Thyroid gland (tissue), 4 donors: ENCODE measurements around the gene TRUB2.

Source experiments
- POLR2A ChIP-seq, 2 donors: fragments of 450-650 bp; IDR thresholded peaks; one replicate each; pipeline ENCODE4 v1.6.1; 2017; ENCODE audit warnings: antibody characterized with exemption in 2 of 2, mild to moderate bottlenecking in 2 of 2, moderate library complexity in 1 of 2
- TF ChIP-seq, protein P1 (sequence below), 6 experiments: fragments of 200-600 bp in 3 of 6; fragments of 450-650 bp in 3 of 6; sonication (generic) in 3 of 6; IDR thresholded peaks; one replicate each; pipeline ENCODE4 v1.5.1; 2016 to 2019; ENCODE audit warnings: antibody characterized with exemption in 6 of 6, mild to moderate bottlenecking in 2 of 6, inconsistent platforms in 1 of 6, moderate library complexity in 1 of 6

GRCh38 chr9:128310461-128310860 is 11.8 kb downstream of the TRUB2 start:
- no peak for TF ChIP-seq POLR2A (IDR thresholded peaks at IDR 0.05)
- TF ChIP-seq, protein P1, sequence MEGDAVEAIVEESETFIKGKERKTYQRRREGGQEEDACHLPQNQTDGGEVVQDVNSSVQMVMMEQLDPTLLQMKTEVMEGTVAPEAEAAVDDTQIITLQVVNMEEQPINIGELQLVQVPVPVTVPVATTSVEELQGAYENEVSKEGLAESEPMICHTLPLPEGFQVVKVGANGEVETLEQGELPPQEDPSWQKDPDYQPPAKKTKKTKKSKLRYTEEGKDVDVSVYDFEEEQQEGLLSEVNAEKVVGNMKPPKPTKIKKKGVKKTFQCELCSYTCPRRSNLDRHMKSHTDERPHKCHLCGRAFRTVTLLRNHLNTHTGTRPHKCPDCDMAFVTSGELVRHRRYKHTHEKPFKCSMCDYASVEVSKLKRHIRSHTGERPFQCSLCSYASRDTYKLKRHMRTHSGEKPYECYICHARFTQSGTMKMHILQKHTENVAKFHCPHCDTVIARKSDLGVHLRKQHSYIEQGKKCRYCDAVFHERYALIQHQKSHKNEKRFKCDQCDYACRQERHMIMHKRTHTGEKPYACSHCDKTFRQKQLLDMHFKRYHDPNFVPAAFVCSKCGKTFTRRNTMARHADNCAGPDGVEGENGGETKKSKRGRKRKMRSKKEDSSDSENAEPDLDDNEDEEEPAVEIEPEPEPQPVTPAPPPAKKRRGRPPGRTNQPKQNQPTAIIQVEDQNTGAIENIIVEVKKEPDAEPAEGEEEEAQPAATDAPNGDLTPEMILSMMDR (IDR thresholded peaks at IDR 0.05): no peak
